Stomach (tissue), 9 donors: ENCODE measurements around the gene AMDHD2. TPM values are rescaled to one million over a fixed set of nuclear protein-coding genes. Genes with fewer than 3 reads are reported as not detected.

Experiments used
- DNase-seq, 2 donors: peaks; one replicate each; pipeline versions ENCODE4 v3.0.0 to v3.0.0-alpha.2; 2013 to 2019
- H3K27ac ChIP-seq, 5 donors: fragments of 200-600 bp in 4 of 5; sonication (generic) in 4 of 5; one replicate each; pipeline ENCODE4 v1.5.1; 2013 to 2019; ENCODE audit warnings: mild to moderate bottlenecking in 1 of 5, moderate library complexity in 1 of 5
- H3K27me3 ChIP-seq, 3 donors: fragments of 200-600 bp; sonication (generic); one replicate each; pipeline ENCODE4 v1.5.1; 2017 to 2019; ENCODE audit warnings: mixed run types in 1 of 3
- H3K36me3 ChIP-seq, 4 donors: fragments of 200-600 bp; sonication (generic); 1 replicate in 3 of 4; 2 replicates in 1 of 4; pipeline ENCODE4 v1.5.1; 2016 to 2019
- H3K4me1 ChIP-seq, 4 donors: fragments of 200-600 bp; sonication (generic); one replicate each; pipeline ENCODE4 v1.5.1; 2016 to 2019
- H3K4me3 ChIP-seq, 4 donors: fragments of 200-600 bp; sonication (generic) in 3 of 4; one replicate each; pipeline ENCODE4 v1.5.1; 2016 to 2019; ENCODE audit warnings: mild to moderate bottlenecking in 1 of 4
- H3K9me3 ChIP-seq, 4 donors: fragments of 200-600 bp; sonication (generic); one replicate each; pipeline ENCODE4 v1.5.1; 2016 to 2019
- CTCF ChIP-seq, 7 experiments: fragments of 450-650 bp in 4 of 7; fragments of 200-600 bp in 3 of 7; sonication (generic) in 3 of 7; IDR thresholded peaks; one replicate each; pipeline ENCODE4 v1.5.1; 2016 to 2019; ENCODE audit warnings: antibody characterized with exemption in 7 of 7, control low read depth in 2 of 7, mild to moderate bottlenecking in 1 of 7
- EP300 ChIP-seq: sonication (generic); formaldehyde crosslinking; IDR thresholded peaks from one replicate; pipeline ENCODE4 v1.6.1; 2017; ENCODE audit warnings: antibody characterized with exemption
- POLR2A ChIP-seq, 4 donors: fragments of 450-650 bp; IDR thresholded peaks; one replicate each; pipeline ENCODE4 v1.6.1; 2016; ENCODE audit warnings: antibody characterized with exemption in 4 of 4, control low read depth in 2 of 4, mild to moderate bottlenecking in 1 of 4, moderate library complexity in 1 of 4
- POLR2AphosphoS5 ChIP-seq, 3 donors: sonication (generic); formaldehyde crosslinking; IDR thresholded peaks; one replicate each; pipeline ENCODE4 v1.6.1; 2016; ENCODE audit warnings: antibody characterized with exemption in 3 of 3
- WGBS, 5 donors: extraction: QIAGEN DNeasy Blood & Tissue Kit in 3 of 5; methylation state at CpG; one replicate each; pipeline versions ENCODE4 v1.1.5 to v1.1.7; 2013 to 2018; 5-methylcytosine and 5-hydroxymethylcytosine counted together
- intact Hi-C: fragments of 100-400 bp; cut with DNase I; formaldehyde crosslinking; loops from one replicate; pipeline ENCODE4 v1.15.1; 2023; ENCODE audit warnings: low total_unique reads
- polyA plus RNA-seq, 3 donors: library from polyadenylated mRNA; stranded (reverse); fragments of 200-250 nt; gene quantifications; one replicate each; pipeline ENCODE4 v1.2.3, GENCODE V29; 2013
- total RNA-seq, 5 donors: library from RNA; depleted of rRNA; stranded (reverse); fragments of >200 nt; gene quantifications; one replicate each; pipeline versions ENCODE4 v1.1.0 to v1.2.3, GENCODE V29; 2014 to 2016
- donor health status: healthy with polysubstance abuse.
- donor health status: Bipolar disorder and iron deficiency.
- donor health status: healthy.

The AMDHD2 gene
- total and polyA plus RNA-seq, 8 donors: 13.4 to 76.8 (median 22.9) TPM

GRCh38 chr16:2498531-2499253 lies 21.5 kb upstream of the AMDHD2 start:
- TF ChIP-seq POLR2AphosphoS5 (IDR thresholded peaks at IDR 0.05) (no peak), CTCF (IDR thresholded peaks at IDR 0.05) (no peak), POLR2A (IDR thresholded peaks at IDR 0.05) (no peak), EP300 (no peak)
- peak in 1 of 2 donors; percentile 76 for DNase-seq

GRCh38 chr16:2499454-2499853 lies 20.7 kb upstream of the AMDHD2 start:
- Histone ChIP-seq H3K27ac (peak overlapping the region in 1 of 5 donors; percentile 46), H3K4me1 (peaks cover 14 to 52% (median 38%) of the 10 kb centered on the region in 4 donors)
- intact Hi-C loops: loop anchor here (5.0 to 10.0 kb wide), 2 partner anchors 157 to 305 kb away; partner anchors contain the start of genes ABCA3 and CASKIN1

More at GRCh38 chr16:2498531-2499253, 21.5 kb upstream of the AMDHD2 start:
- Histone ChIP-seq H3K9me3 (no peaks in the 10 kb centered on the region), H3K4me1 (peaks cover 14 to 52% (median 38%) of the 10 kb centered on the region in 4 donors), H3K4me3 (no peak overlapping the region), H3K27me3 (no peaks in the 10 kb centered on the region), H3K36me3 (peaks cover 0 to 50% (median 41%) of the 10 kb centered on the region in 4 donors), H3K27ac (peak overlapping the region in 2 of 5 donors; percentile 1 to 46)
- 61 to 77% (median 64%) methylated on average over 7 to 15 of the region's 15 CpGs for WGBS, 5 donors
- intact Hi-C loops: loop anchor here (5.0 to 10.0 kb wide), 2 partner anchors 156 to 304 kb away; partner anchors contain the start of genes ABCA3 and CASKIN1

GRCh38 chr16:2499890-2500429 lies 20.2 kb upstream of the AMDHD2 start:
- TF ChIP-seq EP300: no peak
- no peak for TF ChIP-seq CTCF (IDR thresholded peaks at IDR 0.05)
- no peak for TF ChIP-seq POLR2A (IDR thresholded peaks at IDR 0.05)
- no peaks in the 10 kb centered on the region for H3K9me3 ChIP-seq
- no peak overlapping the region for H3K27ac ChIP-seq
- WGBS, 5 donors: 90 to 94% (median 91%) methylated on average over 19 to 29 of the region's 29 CpGs
- no peak overlapping the region for H3K4me3 ChIP-seq
- H3K36me3 ChIP-seq: peaks cover 0 to 50% (median 41%) of the 10 kb centered on the region in 4 donors
- intact Hi-C loops: loop anchor here (5.0 to 10.0 kb wide), 2 partner anchors 158 to 305 kb away; partner anchors contain the start of genes ABCA3 and CASKIN1
- DNase-seq: no peak
- H3K27me3 ChIP-seq: no peaks in the 10 kb centered on the region
- peaks cover 14 to 52% (median 38%) of the 10 kb centered on the region in 4 donors for H3K4me1 ChIP-seq

More at GRCh38 chr16:2499454-2499853, 20.7 kb upstream of the AMDHD2 start:
- TF ChIP-seq POLR2A (IDR thresholded peaks at IDR 0.05): no peak
- no peak for TF ChIP-seq EP300
- no peak for TF ChIP-seq CTCF (IDR thresholded peaks at IDR 0.05)
- no peak for TF ChIP-seq POLR2AphosphoS5 (IDR thresholded peaks at IDR 0.05)
- no peaks in the 10 kb centered on the region for H3K9me3 ChIP-seq
- WGBS, 5 donors: 80 to 97% (median 92%) methylated on average over 1 to 6 of the region's 6 CpGs
- H3K4me3 ChIP-seq: no peak overlapping the region
- no peaks in the 10 kb centered on the region for H3K27me3 ChIP-seq
- peaks cover 0 to 50% (median 41%) of the 10 kb centered on the region in 4 donors for H3K36me3 ChIP-seq
- no peak for DNase-seq

- Histone ChIP-seq H3K4me1 (peaks cover 14 to 52% (median 38%) of the 10 kb centered on the region in 4 donors), H3K9me3 (no peaks in the 10 kb centered on the region), H3K27ac (no peak overlapping the region), H3K36me3 (peaks cover 0 to 50% (median 41%) of the 10 kb centered on the region in 4 donors), H3K4me3 (no peak overlapping the region), H3K27me3 (no peaks in the 10 kb centered on the region)
- TF ChIP-seq POLR2AphosphoS5 (IDR thresholded peaks at IDR 0.05) (no peak), CTCF (IDR thresholded peaks at IDR 0.05) (no peak), POLR2A (IDR thresholded peaks at IDR 0.05) (no peak), EP300 (no peak)
- DNase-seq: no peak
- intact Hi-C loops: no loop called here
- 81 to 90% (median 84%) methylated on average over 18 to 20 of the region's 20 CpGs for WGBS, 5 donors
Observed at GRCh38 chr16:2500430-2500917, 19.7 kb upstream of the AMDHD2 start.
